ENCODE data around the gene FBXO22.

GRCh38 chr15:75945953-75946352 is 42.3 kb downstream of the FBXO22 start:
- TF ChIP-seq CTCF (IDR thresholded peaks at IDR 0.05) (no peak), POLR2A (IDR thresholded peaks at IDR 0.05) (no peak), POLR2AphosphoS5 (IDR thresholded peaks at IDR 0.05; ENCODE audit: insufficient read depth in 1 of 2, low read depth in 1 of 2) (no peak)

Data from vagina (tissue), 2 donors.